Muscle of back (tissue), 11 donors: Measurements from ENCODE around the gene SPRN. TPM values are rescaled to one million over a fixed set of nuclear protein-coding genes. Genes with fewer than 3 reads are reported as not detected.

Source experiments
- DNase-seq, 3 donors: peaks; one replicate each; pipeline versions ENCODE4 v3.0.0 to v3.0.0-alpha.2; 2013
- polyA plus RNA-seq, 10 donors: library from polyadenylated mRNA; unstranded; fragments of 120-200 nt; gene quantifications; one replicate each; pipeline ENCODE4 v1.2.1, GENCODE V29; 2013; ENCODE audit not compliant: insufficient read length in 10 of 10

The SPRN gene
- polyA plus RNA-seq, 10 donors: 2.7 to 3.7 (median 3.1) TPM

- no peak for DNase-seq
These were observed 12.7 kb downstream of the SPRN start for GRCh38 chr10:133411523-133412380.

- no peak for DNase-seq
These were observed 18.4 kb downstream of the SPRN start for GRCh38 chr10:133405844-133406527.

DNA sequence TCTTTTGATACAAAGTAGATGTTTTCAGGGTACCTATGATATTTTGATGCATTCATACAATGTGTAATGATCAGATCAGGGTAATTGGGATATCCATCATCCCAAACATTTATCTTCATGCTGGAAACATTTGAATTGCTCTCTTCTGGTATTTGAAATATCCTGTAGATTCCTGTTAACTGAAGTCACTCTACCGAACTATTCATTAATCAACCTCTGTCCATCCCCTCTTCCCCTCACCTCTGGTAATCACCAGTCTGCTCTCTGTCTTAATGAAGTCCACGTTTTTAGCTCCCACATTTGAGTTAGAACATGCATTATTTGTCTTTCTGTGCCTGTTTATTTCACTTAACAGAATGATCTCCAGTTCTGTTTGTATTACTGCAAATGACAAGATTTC is 19.2 kb downstream of the SPRN start:
- DNase-seq: no peak

DNA sequence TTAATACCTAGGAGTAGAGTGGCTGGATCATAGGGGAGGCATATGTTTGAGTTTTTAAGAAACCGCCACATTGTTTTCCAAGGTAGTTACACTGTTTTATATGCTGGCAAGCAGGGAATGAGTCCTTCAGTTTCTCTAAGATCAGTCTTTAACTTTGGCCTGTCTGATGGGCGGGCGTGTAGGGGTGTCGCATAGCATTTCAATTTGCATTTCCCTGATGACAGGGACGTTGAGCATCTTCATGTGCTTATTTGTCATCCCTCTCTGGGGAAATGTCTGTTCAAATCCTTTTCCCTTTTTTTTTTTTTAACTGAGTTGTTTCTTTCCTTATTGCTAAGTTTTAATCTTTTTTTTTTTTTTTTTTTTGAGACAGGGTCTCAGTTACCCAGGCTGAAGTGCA is 20.6 kb downstream of the SPRN start:
- no peak for DNase-seq

DNA sequence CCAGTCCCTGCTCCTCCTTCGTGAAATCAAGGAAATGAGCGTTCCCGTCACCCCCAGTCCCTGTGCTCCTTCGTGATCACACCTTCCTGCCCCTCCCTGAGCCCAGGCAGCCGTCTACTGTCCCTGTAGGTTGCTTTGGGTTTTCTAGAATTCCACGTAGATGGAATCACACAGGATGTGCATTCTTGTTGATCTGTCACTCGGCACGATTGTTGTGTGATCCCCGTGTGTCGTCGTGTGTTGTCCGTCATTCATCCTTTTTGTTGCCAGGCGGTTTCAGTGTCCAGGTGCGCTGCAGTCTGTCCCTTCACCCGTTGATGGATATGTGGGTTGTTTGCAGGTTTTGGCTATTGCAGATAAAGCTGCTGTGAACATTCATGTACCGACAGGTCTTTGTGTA is 21.1 kb downstream of the SPRN start:
- no peak for DNase-seq

DNA sequence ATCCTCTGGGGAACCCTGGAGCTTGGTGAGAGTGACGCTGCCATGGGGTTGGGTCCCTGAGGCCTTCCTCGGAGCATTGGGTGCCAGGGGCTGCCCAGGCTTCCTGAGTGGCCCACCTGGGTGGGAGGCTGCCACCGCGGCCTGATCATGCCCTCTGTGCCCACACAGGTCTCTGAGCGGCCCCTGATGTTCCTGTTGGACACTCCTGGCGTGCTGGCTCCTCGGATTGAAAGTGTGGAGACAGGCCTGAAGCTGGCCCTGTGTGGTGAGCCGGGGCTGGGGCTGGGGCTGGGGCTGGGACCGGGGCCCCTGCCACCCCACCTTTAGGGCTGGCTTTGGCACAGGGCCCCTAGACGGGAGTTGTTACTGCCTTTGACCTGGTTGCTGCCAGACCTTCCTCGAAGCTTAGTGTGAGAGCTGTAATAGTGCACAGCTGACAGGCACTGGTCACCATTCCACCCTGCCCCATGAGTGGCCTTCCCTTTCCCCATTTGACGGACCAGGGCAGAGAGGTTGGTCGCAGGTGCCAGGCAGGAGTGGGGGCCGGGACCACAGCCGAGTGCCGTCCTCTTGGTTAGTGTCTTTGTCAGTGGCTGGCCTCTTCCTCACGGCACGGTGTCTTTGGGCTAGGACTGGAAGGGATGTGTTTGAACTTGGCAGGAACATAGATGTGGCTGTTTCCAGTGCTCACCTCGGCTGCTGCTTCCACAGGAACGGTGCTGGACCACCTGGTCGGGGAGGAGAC is 22.3 kb downstream of the SPRN start:
- DNase-seq: no peak

DNA sequence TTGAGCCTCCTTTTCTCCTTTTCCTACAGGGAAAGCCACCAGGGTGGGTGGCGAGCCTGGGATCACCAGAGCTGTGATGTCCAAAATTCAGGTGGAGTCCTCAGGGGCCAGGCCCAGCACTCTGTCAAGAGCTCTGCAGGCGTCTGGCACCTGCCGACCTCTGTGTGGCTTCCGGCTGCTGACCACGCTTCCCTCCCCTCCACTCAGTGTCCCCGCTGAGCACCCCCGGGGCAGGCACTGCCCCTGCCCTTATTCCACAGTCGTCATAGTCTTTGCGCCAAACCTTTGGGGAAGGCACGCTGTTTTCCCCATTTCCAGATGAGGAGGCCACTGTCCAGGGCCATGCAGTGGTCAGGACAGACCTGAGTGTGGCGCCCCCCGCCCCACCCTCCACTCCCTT is 22.9 kb downstream of the SPRN start:
- DNase-seq: no peak

GRCh38 chr10:133400624-133401424 is 23.6 kb downstream of the SPRN start:
- no peak for DNase-seq

- DNase-seq: no peak
These were observed 25.3 kb downstream of the SPRN start for GRCh38 chr10:133399123-133399601.

GRCh38 chr10:133397938-133398337 is 26.5 kb downstream of the SPRN start:
- no peak for DNase-seq

DNA sequence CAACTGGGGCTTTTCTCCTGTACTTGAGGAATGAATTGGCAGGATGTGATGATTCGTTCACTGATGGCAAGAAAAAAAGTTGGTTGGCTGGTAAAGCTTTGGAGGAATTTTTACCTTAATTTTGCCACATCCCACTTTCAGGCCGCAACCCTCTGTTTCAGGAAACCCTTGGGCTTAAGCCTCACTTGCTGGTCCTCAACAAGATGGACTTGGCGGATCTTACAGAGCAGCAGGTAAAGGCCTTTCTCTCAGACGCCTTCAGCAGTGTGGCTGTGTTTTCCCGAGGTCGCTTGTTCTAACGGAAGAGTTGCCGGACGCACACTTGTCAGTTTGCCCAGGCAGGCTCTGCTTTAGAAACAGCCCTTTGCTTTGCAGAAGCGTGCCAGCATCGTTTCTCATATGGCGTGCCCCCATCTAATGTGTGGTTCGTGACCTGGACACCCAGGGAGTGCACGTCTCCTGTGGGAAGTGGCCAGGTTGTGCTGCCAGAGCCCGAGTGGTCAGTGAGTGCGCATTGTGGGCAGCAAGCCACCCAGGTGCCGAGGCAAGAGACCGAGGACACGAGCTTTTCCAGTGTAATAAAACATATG is 28.3 kb downstream of the SPRN start:
- no peak for DNase-seq

GRCh38 chr10:133394801-133395221 is 29.6 kb downstream of the SPRN start:
- no peak for DNase-seq

DNA sequence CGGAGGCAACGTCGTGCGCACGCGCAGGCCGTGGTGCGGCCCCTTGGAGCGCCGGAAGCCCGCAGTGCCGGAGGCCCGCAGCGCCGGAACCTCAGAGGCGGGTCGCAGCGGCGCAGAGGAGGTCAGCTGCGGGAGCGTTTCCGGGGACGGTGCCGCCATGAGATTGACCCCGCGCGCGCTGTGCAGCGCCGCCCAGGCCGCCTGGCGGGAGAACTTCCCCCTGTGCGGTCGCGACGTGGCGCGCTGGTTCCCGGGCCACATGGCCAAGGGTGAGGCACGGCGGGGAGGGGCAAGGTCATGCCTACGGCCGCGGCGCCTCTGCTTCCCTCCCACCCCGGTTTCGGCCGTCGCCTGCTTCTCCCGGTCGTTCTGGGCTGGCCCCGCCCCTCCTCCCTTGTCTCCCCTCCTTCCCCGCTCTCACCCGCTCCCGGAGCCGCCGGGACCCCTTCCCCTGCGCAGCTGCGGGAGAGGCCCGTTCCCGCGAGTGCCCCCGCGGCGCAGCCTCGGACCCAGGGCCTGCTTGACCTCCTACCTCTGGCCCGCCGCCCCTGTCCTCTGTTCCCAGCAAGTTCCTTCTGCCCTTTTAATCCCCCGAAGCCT is 30.3 kb downstream of the SPRN start, which contains the start of gene MTG1:
TSS of gene MTG1 (plus strand) at position 94 of the 600 bp plus-strand sequence. CDS start at position 158, 64 bp downstream.
- DNase-seq: peak; percentile 95 to 97 (median 97)

DNA sequence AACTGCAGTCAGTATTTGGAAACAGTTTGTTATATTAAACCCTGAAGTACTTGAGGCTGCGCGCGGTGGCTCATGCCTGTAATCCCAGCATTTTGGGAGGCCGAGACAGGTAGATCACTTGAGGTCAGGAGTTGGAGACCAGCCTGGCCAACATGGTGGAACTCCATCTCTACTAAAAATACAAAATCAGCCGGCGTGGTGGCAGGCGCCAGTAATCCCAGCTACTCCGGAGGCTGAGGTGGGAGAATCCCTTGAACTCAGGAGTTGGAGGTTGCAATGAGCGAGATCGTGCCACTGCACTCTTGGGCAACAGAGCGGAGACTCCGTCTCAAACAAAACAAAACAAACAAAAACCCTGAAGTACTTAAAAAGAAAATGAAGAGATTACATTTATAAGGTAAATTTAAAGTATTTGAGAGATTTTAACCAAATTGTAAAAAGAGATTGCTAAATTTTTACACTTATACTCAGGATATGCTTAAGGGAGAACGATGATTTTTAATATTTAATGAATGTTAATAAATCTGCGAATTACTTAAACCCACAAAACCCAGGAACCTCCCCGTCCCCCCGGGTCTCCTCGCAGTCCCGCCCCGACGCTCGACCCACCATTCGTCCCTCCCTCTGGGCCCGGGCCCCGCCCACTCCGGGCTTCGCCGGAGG is 30.9 kb downstream of the SPRN start:
- no peak for DNase-seq

DNA sequence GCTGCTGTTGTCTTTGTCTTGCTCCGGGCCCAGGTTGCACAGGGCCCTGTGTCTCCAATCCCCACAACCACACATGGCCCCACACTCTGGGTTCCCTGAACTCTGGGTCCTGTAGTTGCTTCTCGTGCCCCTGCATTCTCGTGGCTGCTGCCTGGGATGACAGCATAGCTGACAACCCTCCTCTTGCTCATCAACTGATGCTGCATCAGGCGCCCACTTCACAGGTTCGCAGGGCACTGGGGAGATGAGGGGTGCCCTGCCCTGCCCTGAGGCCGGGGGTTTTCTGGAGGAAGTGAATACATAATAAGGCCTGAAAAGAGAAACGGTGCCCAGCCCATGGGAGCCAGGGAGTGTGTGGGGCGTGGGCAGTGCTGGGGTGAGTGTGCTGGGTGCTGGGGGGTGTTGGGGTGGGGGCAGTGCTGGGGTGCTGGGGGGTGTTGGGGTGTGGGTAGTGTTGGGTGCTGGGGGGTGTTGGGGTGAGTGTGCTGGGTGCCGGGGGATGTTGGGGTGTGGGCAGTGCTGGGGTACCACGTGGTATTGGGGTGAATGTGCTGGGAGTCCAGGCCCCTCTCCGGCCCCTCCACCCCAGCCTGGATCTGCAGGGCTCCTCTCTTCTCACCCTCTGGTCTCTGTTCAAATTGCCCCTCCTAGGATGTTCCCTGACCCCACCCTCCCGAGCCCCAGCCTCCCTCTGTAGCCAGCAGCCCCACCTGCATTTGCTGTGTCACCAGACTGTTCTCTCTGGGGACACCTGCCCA is 32.5 kb downstream of the SPRN start:
- DNase-seq: no peak

GRCh38 chr10:133391249-133391635 is 33.2 kb downstream of the SPRN start:
- no peak for DNase-seq

DNA sequence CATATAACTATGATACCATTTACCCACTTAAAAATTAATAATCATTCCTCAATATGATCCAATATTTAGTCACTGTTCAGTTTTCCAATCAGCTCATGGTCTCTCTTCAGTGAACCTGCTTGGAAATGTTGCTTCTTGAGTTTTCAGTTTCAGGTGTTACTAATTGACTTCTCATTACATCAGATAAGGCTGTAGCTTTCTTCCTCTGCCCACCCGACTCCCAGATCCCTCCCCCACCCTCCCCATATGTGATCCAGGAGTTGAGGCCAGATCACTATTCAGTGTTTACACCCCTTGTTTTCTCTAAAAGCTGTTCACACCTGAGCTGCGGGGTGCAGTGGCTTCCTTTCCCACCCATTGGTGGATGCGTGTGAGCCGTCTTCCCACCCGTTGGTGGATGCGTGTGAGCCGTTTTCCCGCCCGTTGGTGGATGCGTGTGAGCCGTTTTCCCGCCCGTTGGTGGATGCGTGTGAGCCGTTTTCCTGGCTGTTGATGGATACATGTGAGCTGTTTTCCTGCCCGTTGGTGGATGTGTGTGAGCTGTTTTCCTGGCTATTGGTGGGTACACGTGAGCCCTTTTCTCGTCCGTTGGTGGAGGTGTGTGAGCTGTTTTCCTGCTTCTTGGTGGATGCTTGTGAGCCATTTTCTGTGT is 33.7 kb downstream of the SPRN start:
- DNase-seq: no peak

DNA sequence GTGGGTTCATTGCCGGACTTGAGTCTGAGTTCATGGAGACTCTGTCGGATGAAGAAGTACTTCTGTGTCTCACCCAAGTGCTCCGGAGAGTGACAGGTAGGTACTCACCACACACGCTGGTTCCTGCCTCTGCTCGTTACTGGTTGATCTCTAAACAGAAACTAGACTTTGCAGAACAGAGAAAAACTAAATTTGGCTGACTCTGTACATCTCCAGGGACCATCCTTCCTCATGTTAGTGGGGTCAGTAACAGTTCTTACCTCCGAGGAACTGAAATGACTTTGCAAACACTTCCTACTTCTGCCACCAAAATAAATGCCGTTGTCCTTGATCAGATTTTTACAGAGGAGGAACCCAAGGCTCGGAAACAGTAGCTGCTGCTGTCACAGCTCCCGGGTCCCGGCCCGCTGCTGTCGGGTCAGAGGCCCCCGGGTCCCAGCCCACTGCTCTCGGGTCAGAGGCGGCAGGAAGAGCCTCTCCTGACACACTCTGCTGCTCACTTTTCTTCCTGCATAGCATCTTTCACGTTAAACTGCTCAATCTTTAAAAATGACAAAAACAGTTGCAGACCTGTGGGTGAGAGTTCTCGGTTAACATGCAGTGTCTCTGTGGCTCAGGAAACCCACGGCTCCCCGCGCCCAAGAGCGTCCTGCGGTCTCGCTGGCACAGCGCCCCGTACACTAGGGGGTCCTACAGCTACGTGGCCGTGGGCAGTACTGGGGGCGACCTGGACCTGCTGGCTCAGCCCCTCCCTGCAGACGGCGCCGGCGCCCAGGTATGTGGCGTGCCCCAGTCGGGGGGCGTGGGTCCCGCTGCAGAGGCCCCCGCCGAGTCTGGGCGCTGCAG is 35.2 kb downstream of the SPRN start:
- DNase-seq: no peak
